Fibroblast of mammary gland (primary cell): Measurements from ENCODE around the gene CHRDL2.
A peak's percentile ranks its signal among the peaks of the same experiment; 100 is the strongest.

Source experiments
- DNase-seq: peaks from one replicate; pipeline ENCODE4 v3.0.0-alpha.2; 2010; ENCODE audit warnings: low read depth
- H3K4me3 ChIP-seq: 2 replicates; pipeline ENCODE4 v1.5.1; 2011; ENCODE audit warnings: low read depth, mild to moderate bottlenecking, low read length, moderate library complexity; ENCODE audit not compliant: control insufficient read depth
- CTCF ChIP-seq: conservative IDR thresholded peaks from 2 replicates; pipeline ENCODE4 v1.5.1; 2011; ENCODE audit warnings: low read depth, low read length, inconsistent platforms; ENCODE audit not compliant: control insufficient read depth, insufficient read depth

CHRDL2 gene

GRCh38 chr11:74687237-74688023, 43.8 kb downstream of the CHRDL2 start:
- peak; percentile 70 for DNase-seq

DNA sequence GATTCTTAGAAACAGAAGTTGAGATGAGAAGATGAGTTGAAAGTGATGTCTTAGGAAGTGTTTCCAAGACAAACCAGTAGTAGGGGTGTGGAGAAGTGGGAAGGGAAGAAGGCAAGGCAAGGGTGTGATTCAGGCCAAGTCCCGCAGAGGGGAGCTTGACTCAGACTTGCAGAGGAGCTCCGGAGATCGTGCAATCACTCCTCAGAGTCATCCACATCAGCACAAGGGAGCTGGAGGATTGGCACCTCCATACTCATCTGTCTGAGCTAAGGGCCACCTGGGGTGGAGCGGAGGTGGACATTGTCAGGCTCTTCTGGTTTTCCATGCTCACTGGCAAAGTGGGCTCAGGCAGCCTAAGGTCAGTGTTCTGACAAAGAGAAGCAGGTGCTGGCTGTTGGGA, 44.4 kb downstream of the CHRDL2 start:
- peak; percentile 93 for DNase-seq
- TF ChIP-seq CTCF = peak; percentile 43
- H3K4me3 ChIP-seq = no peak overlapping the region

More at GRCh38 chr11:74687237-74688023, 43.8 kb downstream of the CHRDL2 start:
- TF ChIP-seq CTCF = no peak
- no peak overlapping the region for H3K4me3 ChIP-seq

DNA sequence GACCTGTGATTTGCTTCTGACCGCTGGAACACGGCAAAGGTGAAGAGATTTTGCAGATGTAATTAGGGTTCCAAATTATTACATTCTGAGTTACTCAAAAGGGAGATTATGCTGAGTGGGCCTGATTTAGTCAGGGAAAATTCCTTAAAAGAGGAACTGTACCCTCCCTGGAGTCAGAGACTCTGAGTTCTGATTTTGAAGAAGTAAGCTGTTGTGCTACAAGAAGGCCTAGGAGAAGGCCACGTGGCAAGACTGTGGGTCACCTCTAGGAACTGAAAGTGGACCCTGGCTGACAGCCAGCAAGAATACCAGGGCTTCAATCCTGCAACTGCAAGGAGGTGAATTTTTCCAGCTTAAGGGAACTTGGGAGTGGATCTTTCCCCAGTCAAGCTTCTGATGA, 45.3 kb downstream of the CHRDL2 start:
- no peak for TF ChIP-seq CTCF
- no peak for DNase-seq
- no peak overlapping the region for H3K4me3 ChIP-seq

- TF ChIP-seq CTCF = no peak
- no peak overlapping the region for H3K4me3 ChIP-seq
- DNase-seq = no peak
Observed at GRCh38 chr11:74685338-74685737, 45.9 kb downstream of the CHRDL2 start.

GRCh38 chr11:74684661-74685060, 46.6 kb downstream of the CHRDL2 start:
- no peak for DNase-seq
- TF ChIP-seq CTCF = no peak
- no peak overlapping the region for H3K4me3 ChIP-seq

- peak overlapping the region; percentile 24 for H3K4me3 ChIP-seq
- TF ChIP-seq CTCF = no peak
- peak; percentile 48 for DNase-seq
Observed at GRCh38 chr11:74683941-74684481, 47.2 kb downstream of the CHRDL2 start.
